ENCODE results near the gene TRAPPC10. TPM values are rescaled to one million over a fixed set of nuclear protein-coding genes. Genes with fewer than 3 reads are reported as not detected.
A peak's percentile ranks its signal among the peaks of the same experiment; 100 is the strongest.

Gene TRAPPC10
- total and polyA plus RNA-seq, 7 donors, result 8.4 to 27.3 (median 19.6) TPM

- H3K9me3 ChIP-seq, result no peaks in the 10 kb centered on the region
- H3K4me1 ChIP-seq, result peaks cover 0 to 54% (median 30%) of the 10 kb centered on the region in 4 donors
- intact Hi-C loops (cut with DNase I), result no loop called here
- DNase-seq, result peak; percentile 82
- TF ChIP-seq POLR2AphosphoS5 (IDR thresholded peaks at IDR 0.05) (peak in 3 of 4 donors; percentile 16 to 28 (median 27)), CTCF (IDR thresholded peaks at IDR 0.05) (no peak)
- H3K27ac ChIP-seq, result peak overlapping the region; percentile 64 to 89 (median 85)
- no peak overlapping the region for H3K4me3 ChIP-seq
- H3K27me3 ChIP-seq, result no peaks in the 10 kb centered on the region
- H3K36me3 ChIP-seq, result peaks cover 0 to 5% (median 1%) of the 10 kb centered on the region in 4 donors
- 82 to 87% methylated on average over 11 of the region's 11 CpGs for WGBS, 2 donors
Observed at GRCh38 chr21:44051462-44051941, 39.4 kb downstream of the TRAPPC10 start.

GRCh38 chr21:44052071-44052829 is 40.1 kb downstream of the TRAPPC10 start:
- peaks cover 0 to 54% (median 30%) of the 10 kb centered on the region in 4 donors for H3K4me1 ChIP-seq
- 70 to 78% methylated on average over 14 of the region's 14 CpGs for WGBS, 2 donors
- no peak for DNase-seq
- intact Hi-C loops (cut with DNase I), result no loop called here
- no peaks in the 10 kb centered on the region for H3K27me3 ChIP-seq
- H3K27ac ChIP-seq, result peak overlapping the region; percentile 64 to 89 (median 85)
- TF ChIP-seq POLR2A (IDR thresholded peaks at IDR 0.05) (no peak), POLR2AphosphoS5 (IDR thresholded peaks at IDR 0.05) (peak in 2 of 4 donors; percentile 17 to 37)
- peaks cover 0 to 7% (median 0%) of the 10 kb centered on the region in 4 donors for H3K36me3 ChIP-seq
- H3K9me3 ChIP-seq, result no peaks in the 10 kb centered on the region
- no peak overlapping the region for H3K4me3 ChIP-seq

GRCh38 chr21:44052830-44053226 is 40.7 kb downstream of the TRAPPC10 start:
- DNase-seq, result no peak
- 93 to 95% methylated on average over 6 of the region's 6 CpGs for WGBS, 2 donors

GRCh38 chr21:44053567-44053966 is 41.5 kb downstream of the TRAPPC10 start:
- intact Hi-C loops (cut with DNase I), result no loop called here
- Histone ChIP-seq H3K4me1 (peaks cover 0 to 54% (median 30%) of the 10 kb centered on the region in 4 donors), H3K36me3 (peaks cover 0 to 7% (median 0%) of the 10 kb centered on the region in 4 donors), H3K4me3 (no peak overlapping the region), H3K27me3 (no peaks in the 10 kb centered on the region), H3K27ac (peak overlapping the region in 3 of 4 donors; percentile 40 to 89 (median 86)), H3K9me3 (no peaks in the 10 kb centered on the region)
- TF ChIP-seq CTCF (IDR thresholded peaks at IDR 0.05) (no peak), POLR2A (IDR thresholded peaks at IDR 0.05) (no peak), EP300 (IDR thresholded peaks at IDR 0.05) (no peak), POLR2AphosphoS5 (IDR thresholded peaks at IDR 0.05) (no peak)
- 97 to 98% methylated on average over 9 of the region's 9 CpGs for WGBS, 2 donors
- no peak for DNase-seq

More at GRCh38 chr21:44052830-44053226, 40.7 kb downstream of the TRAPPC10 start:
- H3K4me1 ChIP-seq, result peaks cover 0 to 54% (median 30%) of the 10 kb centered on the region in 4 donors
- peaks cover 0 to 7% (median 0%) of the 10 kb centered on the region in 4 donors for H3K36me3 ChIP-seq
- H3K4me3 ChIP-seq, result no peak overlapping the region
- no peak for TF ChIP-seq CTCF (IDR thresholded peaks at IDR 0.05)
- TF ChIP-seq POLR2AphosphoS5 (IDR thresholded peaks at IDR 0.05), result no peak
- TF ChIP-seq POLR2A (IDR thresholded peaks at IDR 0.05), result no peak
- TF ChIP-seq EP300 (IDR thresholded peaks at IDR 0.05), result no peak
- peak overlapping the region; percentile 64 to 89 (median 85) for H3K27ac ChIP-seq
- H3K9me3 ChIP-seq, result no peaks in the 10 kb centered on the region
- intact Hi-C loops (cut with DNase I), result no loop called here
- H3K27me3 ChIP-seq, result no peaks in the 10 kb centered on the region

GRCh38 chr21:44054710-44055109 is 42.6 kb downstream of the TRAPPC10 start:
- TF ChIP-seq CTCF (IDR thresholded peaks at IDR 0.05) (no peak), POLR2A (IDR thresholded peaks at IDR 0.05) (no peak), EP300 (IDR thresholded peaks at IDR 0.05) (no peak), POLR2AphosphoS5 (IDR thresholded peaks at IDR 0.05) (no peak)
- WGBS, 2 donors, result 78 to 87% methylated on average over 5 of the region's 5 CpGs
- DNase-seq, result no peak

More at GRCh38 chr21:44054710-44055109, 42.6 kb downstream of the TRAPPC10 start:
- Histone ChIP-seq H3K27me3 (no peaks in the 10 kb centered on the region), H3K9me3 (no peaks in the 10 kb centered on the region), H3K27ac (peak overlapping the region; percentile 0 to 89 (median 48)), H3K4me3 (no peak overlapping the region), H3K4me1 (peaks cover 0 to 48% (median 30%) of the 10 kb centered on the region in 4 donors), H3K36me3 (peaks cover 0 to 9% (median 6%) of the 10 kb centered on the region in 4 donors)
- intact Hi-C loops (cut with DNase I), result no loop called here
